PFSK-1 (cell line): ENCODE results near the gene ADAMTS14.

Experiments used
- POLR2AphosphoS5 ChIP-seq: IDR thresholded peaks from 2 replicates; pipeline ENCODE4 v1.6.1; 2012; ENCODE audit warnings: low read depth, mild to moderate bottlenecking, control low read depth, low read length, moderate library complexity
- TAF1 ChIP-seq: IDR thresholded peaks from 2 replicates; pipeline ENCODE4 v1.6.1; 2012; ENCODE audit warnings: low read length, control low read depth, borderline replicate concordance; ENCODE audit not compliant: insufficient read depth

- TF ChIP-seq POLR2AphosphoS5 (no peak), TAF1 (no peak)
These were observed 64.9 kb downstream of the ADAMTS14 start for GRCh38 chr10:70737250-70737649.
